H1 (cell line): ENCODE data around the gene SHCBP1L. TPM values are rescaled to one million over a fixed set of nuclear protein-coding genes. Genes with fewer than 3 reads are reported as not detected.

Experiments used
- BACH1 ChIP-seq: IDR thresholded peaks from 2 replicates; pipeline ENCODE4 v1.6.1; 2012; ENCODE audit warnings: low read length, improper control_type of control experiment
- CHD7 ChIP-seq: fragments of 300-600 bp; sonication (generic); IDR thresholded peaks from 2 replicates; pipeline ENCODE4 v1.7.1; 2012; ENCODE audit warnings: low read length, moderate library complexity, mild to moderate bottlenecking, inconsistent platforms; ENCODE audit not compliant: insufficient replicate concordance
- KDM4A ChIP-seq: IDR thresholded peaks from one replicate; pipeline ENCODE4 v1.7.1; 2012; ENCODE audit warnings: low read depth, mild to moderate bottlenecking, moderate library complexity, low read length, inconsistent platforms; ENCODE audit not compliant: severe bottlenecking
- PHF8 ChIP-seq: fragments of 200-600 bp; sonication (generic); conservative IDR thresholded peaks from 2 replicates; pipeline ENCODE4 v1.7.1; 2012; ENCODE audit warnings: low read depth, mild to moderate bottlenecking, inconsistent platforms, low read length, moderate library complexity
- POLR2A ChIP-seq, 2 experiments: IDR thresholded peaks; 1 replicate in 1 of 2; 2 replicates in 1 of 2; pipeline ENCODE4 v1.6.1; 2011; ENCODE audit warnings: low read depth in 2 of 2, low read length in 2 of 2, mild to moderate bottlenecking in 2 of 2; ENCODE audit errors: control extremely low read depth in 1 of 2
- RBBP5 ChIP-seq: IDR thresholded peaks from 2 replicates; pipeline ENCODE4 v1.7.1; 2012; ENCODE audit warnings: low read depth, mild to moderate bottlenecking, inconsistent platforms, low read length, moderate library complexity, borderline replicate concordance
- SIN3A ChIP-seq, 2 experiments: IDR thresholded peaks in 1 of 2; conservative IDR thresholded peaks in 1 of 2; 2 replicates each; pipeline ENCODE4 v1.6.1; 2011 to 2012; ENCODE audit warnings: low read length in 2 of 2, improper control_type of control experiment in 1 of 2, low read depth in 1 of 2, mild to moderate bottlenecking in 1 of 2
- TBP ChIP-seq: IDR thresholded peaks from 2 replicates; pipeline ENCODE4 v1.6.1; 2011; ENCODE audit warnings: low read depth, low read length, improper control_type of control experiment
- ZNF274 ChIP-seq: IDR thresholded peaks from 2 replicates; pipeline ENCODE4 v1.7.0; 2012; ENCODE audit warnings: low read length, borderline replicate concordance; ENCODE audit errors: extremely low read depth
- polyA plus RNA-seq, 7 experiments: library from polyadenylated mRNA; depleted of rRNA in 3 of 7; stranded (reverse) in 5 of 7; unstranded in 2 of 7; fragments of >200 nt in 5 of 7; fragments of 200-250 nt in 2 of 7; gene quantifications; 1 replicate in 5 of 7; 2 replicates in 1 of 7; 4 replicates in 1 of 7; pipeline versions ENCODE4 v1.2.1 to v1.2.3, GENCODE V29; 2011 to 2013; ENCODE audit warnings: missing spikeins in 2 of 7, mixed read lengths in 2 of 7
- total RNA-seq: library from RNA; stranded (reverse); fragmentation: NEBNext Ultra II Directional; extraction: Animal tissue kit (Norgen Biotek cat#: 25700); gene quantifications from 2 replicates; pipeline ENCODE4 v1.2.1, GENCODE V29; 2021

Gene SHCBP1L
- total and polyA plus RNA-seq, 2 of the 8 experiments (the other 6 are each of a cell fraction or from before 2014, with no cell fraction given): not detected

- TF ChIP-seq CHD7: no peak
- no peak for TF ChIP-seq POLR2A (IDR thresholded peaks at IDR 0.05; ENCODE audit: control extremely low read depth in 1 of 2, low read depth in 2 of 2, low read length in 2 of 2)
- TF ChIP-seq PHF8: no peak
- no peak for TF ChIP-seq SIN3A (conservative IDR thresholded peaks at IDR 0.05 in 1 of 2, IDR thresholded peaks at IDR 0.05 in 1 of 2; ENCODE audit: low read depth in 1 of 2, low read length in 2 of 2)
- no peak for TF ChIP-seq RBBP5
- TF ChIP-seq ZNF274: no peak
- TF ChIP-seq KDM4A: no peak
- TF ChIP-seq TBP: no peak
- TF ChIP-seq BACH1: no peak
Measured at GRCh38 chr1:182955596-182956588, 2.9 kb upstream of the SHCBP1L start (continued).
